Measurements from ENCODE around the gene SPATS2.
"Not testable (repeated sequence)": the region's sequence is repeated elsewhere in the genome, so short reads cannot be mapped to it uniquely, and the experiment has no call there.

SPATS2 gene

GRCh38 chr12:49436799-49437198, 69.5 kb downstream of the SPATS2 start:
- POLR2A ChIA-PET; H3K9me3 ChIP-seq (ENCODE audit: control extremely low read depth in 1 of 5, control insufficient read depth in 4 of 5, insufficient read depth in 2 of 5, low read depth in 1 of 5, low read length in 4 of 5); H3K4me1 ChIP-seq (ENCODE audit: control extremely low read depth in 1 of 4, control insufficient read depth in 4 of 4, insufficient read depth in 4 of 4, low read length in 3 of 4); H3K4me3 ChIP-seq (ENCODE audit: control insufficient read depth in 1 of 7, extremely low read depth in 1 of 7, insufficient read depth in 4 of 7, low read depth in 2 of 7, low read length in 6 of 7); DNase-seq; H3K36me3 ChIP-seq (ENCODE audit: control insufficient read depth in 4 of 4, insufficient read depth in 4 of 4, low read length in 3 of 4); H3K27me3 ChIP-seq (replicated peaks in 2 of 5; ENCODE audit: control insufficient read depth in 4 of 5, insufficient read depth in 5 of 5, low read length in 4 of 5); CTCF ChIA-PET; H3K27ac ChIP-seq (ENCODE audit: insufficient read depth in 1 of 2, low read depth in 1 of 2, low read length in 2 of 2, poor library complexity in 1 of 2, severe bottlenecking in 2 of 2): not testable (repeated sequence)
- no CpG with 5 or more reads among the region's 31 CpGs for WGBS (ENCODE audit: insufficient coverage)

GRCh38 chr12:49439042-49439441, 71.8 kb downstream of the SPATS2 start:
- Histone ChIP-seq H3K9me3 (ENCODE audit: control extremely low read depth in 1 of 5, control insufficient read depth in 4 of 5, insufficient read depth in 2 of 5, low read depth in 1 of 5, low read length in 4 of 5) (peaks cover 0 to under 1% (median 0%) of the 10 kb centered on the region in 5 experiments), H3K4me1 (ENCODE audit: control extremely low read depth in 1 of 4, control insufficient read depth in 4 of 4, insufficient read depth in 4 of 4, low read length in 3 of 4) (no peaks in the 10 kb centered on the region), H3K4me3 (ENCODE audit: control insufficient read depth in 1 of 7, extremely low read depth in 1 of 7, insufficient read depth in 4 of 7, low read depth in 2 of 7, low read length in 6 of 7) (no peak overlapping the region), H3K27ac (ENCODE audit: insufficient read depth in 1 of 2, low read depth in 1 of 2, low read length in 2 of 2, poor library complexity in 1 of 2, severe bottlenecking in 2 of 2) (no peak overlapping the region), H3K27me3 (replicated peaks in 2 of 5; ENCODE audit: control insufficient read depth in 4 of 5, insufficient read depth in 5 of 5, low read length in 4 of 5) (no peaks in the 10 kb centered on the region), H3K36me3 (ENCODE audit: control insufficient read depth in 4 of 4, insufficient read depth in 4 of 4, low read length in 3 of 4) (no peaks in the 10 kb centered on the region)
- ChIA-PET CTCF (no interaction called here), POLR2A (no interaction called here)
- 100% methylated on average over 1 of the region's 1 CpG for WGBS (ENCODE audit: insufficient coverage)
- DNase-seq: no peak

GRCh38 chr12:49440035-49440434, 72.8 kb downstream of the SPATS2 start:
- DNase-seq: no peak
- ChIA-PET CTCF (no interaction called here), POLR2A (no interaction called here)
- Histone ChIP-seq H3K4me1 (ENCODE audit: control extremely low read depth in 1 of 4, control insufficient read depth in 4 of 4, insufficient read depth in 4 of 4, low read length in 3 of 4) (no peaks in the 10 kb centered on the region), H3K27ac (ENCODE audit: insufficient read depth in 1 of 2, low read depth in 1 of 2, low read length in 2 of 2, poor library complexity in 1 of 2, severe bottlenecking in 2 of 2) (no peak overlapping the region), H3K4me3 (ENCODE audit: control insufficient read depth in 1 of 7, extremely low read depth in 1 of 7, insufficient read depth in 4 of 7, low read depth in 2 of 7, low read length in 6 of 7) (no peak overlapping the region), H3K9me3 (ENCODE audit: control extremely low read depth in 1 of 5, control insufficient read depth in 4 of 5, insufficient read depth in 2 of 5, low read depth in 1 of 5, low read length in 4 of 5) (no peaks in the 10 kb centered on the region), H3K36me3 (ENCODE audit: control insufficient read depth in 4 of 4, insufficient read depth in 4 of 4, low read length in 3 of 4) (no peaks in the 10 kb centered on the region), H3K27me3 (replicated peaks in 2 of 5; ENCODE audit: control insufficient read depth in 4 of 5, insufficient read depth in 5 of 5, low read length in 4 of 5) (no peaks in the 10 kb centered on the region)
- no CpG with 5 or more reads among the region's 2 CpGs for WGBS (ENCODE audit: insufficient coverage)

GRCh38 chr12:49442915-49443314, 75.7 kb downstream of the SPATS2 start:
- no peaks in the 10 kb centered on the region for H3K4me1 ChIP-seq (ENCODE audit: control extremely low read depth in 1 of 4, control insufficient read depth in 4 of 4, insufficient read depth in 4 of 4, low read length in 3 of 4)
- no peak overlapping the region for H3K4me3 ChIP-seq (ENCODE audit: control insufficient read depth in 1 of 7, extremely low read depth in 1 of 7, insufficient read depth in 4 of 7, low read depth in 2 of 7, low read length in 6 of 7)
- ChIA-PET POLR2A (interaction anchor here (0.6 kb wide), 1 partner anchor 83 kb away, joined by 4 read pairs; no protein-coding TSS in a partner anchor), CTCF (interaction anchor here (0.5 to 1.4 kb wide), 3 partner anchors 11 to 84 kb away, joined by 3 to 5 read pairs (median 3); no protein-coding TSS in a partner anchor)
- DNase-seq: no peak
- peaks cover 0 to 8% (median 0%) of the 10 kb centered on the region in 5 experiments for H3K9me3 ChIP-seq (ENCODE audit: control extremely low read depth in 1 of 5, control insufficient read depth in 4 of 5, insufficient read depth in 2 of 5, low read depth in 1 of 5, low read length in 4 of 5)
- no peaks in the 10 kb centered on the region for H3K36me3 ChIP-seq (ENCODE audit: control insufficient read depth in 4 of 4, insufficient read depth in 4 of 4, low read length in 3 of 4)
- no peak overlapping the region for H3K27ac ChIP-seq (ENCODE audit: insufficient read depth in 1 of 2, low read depth in 1 of 2, low read length in 2 of 2, poor library complexity in 1 of 2, severe bottlenecking in 2 of 2)
- no peaks in the 10 kb centered on the region for H3K27me3 ChIP-seq (replicated peaks in 2 of 5; ENCODE audit: control insufficient read depth in 4 of 5, insufficient read depth in 5 of 5, low read length in 4 of 5)
- WGBS (ENCODE audit: insufficient coverage): no CpG with 5 or more reads among the region's 1 CpG

- CTCF ChIA-PET: no interaction called here
- peaks cover 0 to 8% (median 0%) of the 10 kb centered on the region in 5 experiments for H3K9me3 ChIP-seq (ENCODE audit: control extremely low read depth in 1 of 5, control insufficient read depth in 4 of 5, insufficient read depth in 2 of 5, low read depth in 1 of 5, low read length in 4 of 5)
- H3K27me3 ChIP-seq (replicated peaks in 2 of 5; ENCODE audit: control insufficient read depth in 4 of 5, insufficient read depth in 5 of 5, low read length in 4 of 5): no peaks in the 10 kb centered on the region
- WGBS (ENCODE audit: insufficient coverage): 100% methylated on average over 1 of the region's 4 CpGs
- no peaks in the 10 kb centered on the region for H3K36me3 ChIP-seq (ENCODE audit: control insufficient read depth in 4 of 4, insufficient read depth in 4 of 4, low read length in 3 of 4)
- H3K4me3 ChIP-seq (ENCODE audit: control insufficient read depth in 1 of 7, extremely low read depth in 1 of 7, insufficient read depth in 4 of 7, low read depth in 2 of 7, low read length in 6 of 7): no peak overlapping the region
- H3K4me1 ChIP-seq (ENCODE audit: control extremely low read depth in 1 of 4, control insufficient read depth in 4 of 4, insufficient read depth in 4 of 4, low read length in 3 of 4): no peaks in the 10 kb centered on the region
- no peak for DNase-seq
- POLR2A ChIA-PET: no interaction called here
- H3K27ac ChIP-seq (ENCODE audit: insufficient read depth in 1 of 2, low read depth in 1 of 2, low read length in 2 of 2, poor library complexity in 1 of 2, severe bottlenecking in 2 of 2): no peak overlapping the region
Observed at GRCh38 chr12:49446571-49446970, 79.3 kb downstream of the SPATS2 start.

- CTCF ChIA-PET: no interaction called here
- Histone ChIP-seq H3K4me3 (ENCODE audit: control insufficient read depth in 1 of 7, extremely low read depth in 1 of 7, insufficient read depth in 4 of 7, low read depth in 2 of 7, low read length in 6 of 7) (no peak overlapping the region), H3K27ac (ENCODE audit: insufficient read depth in 1 of 2, low read depth in 1 of 2, low read length in 2 of 2, poor library complexity in 1 of 2, severe bottlenecking in 2 of 2) (no peak overlapping the region), H3K36me3 (ENCODE audit: control insufficient read depth in 4 of 4, insufficient read depth in 4 of 4, low read length in 3 of 4) (no peaks in the 10 kb centered on the region), H3K4me1 (ENCODE audit: control extremely low read depth in 1 of 4, control insufficient read depth in 4 of 4, insufficient read depth in 4 of 4, low read length in 3 of 4) (no peaks in the 10 kb centered on the region), H3K9me3 (ENCODE audit: control extremely low read depth in 1 of 5, control insufficient read depth in 4 of 5, insufficient read depth in 2 of 5, low read depth in 1 of 5, low read length in 4 of 5) (peaks cover 0 to 8% (median 0%) of the 10 kb centered on the region in 5 experiments), H3K27me3 (replicated peaks in 2 of 5; ENCODE audit: control insufficient read depth in 4 of 5, insufficient read depth in 5 of 5, low read length in 4 of 5) (no peaks in the 10 kb centered on the region)
- no peak for DNase-seq
- WGBS (ENCODE audit: insufficient coverage): 100% methylated on average over 1 of the region's 3 CpGs
- POLR2A ChIA-PET: no interaction called here
Observed at GRCh38 chr12:49448858-49449257, 81.6 kb downstream of the SPATS2 start.

GRCh38 chr12:49451468-49452259, 84.4 kb downstream of the SPATS2 start:
- H3K4me3 ChIP-seq (ENCODE audit: control insufficient read depth in 1 of 7, extremely low read depth in 1 of 7, insufficient read depth in 4 of 7, low read depth in 2 of 7, low read length in 6 of 7): no peak overlapping the region
- no peaks in the 10 kb centered on the region for H3K4me1 ChIP-seq (ENCODE audit: control extremely low read depth in 1 of 4, control insufficient read depth in 4 of 4, insufficient read depth in 4 of 4, low read length in 3 of 4)
- ChIA-PET CTCF (interaction anchor here (0.6 to 0.9 kb wide), 2 partner anchors 16 to 19 kb away, joined by 3 read pairs; no protein-coding TSS in a partner anchor), POLR2A (no interaction called here)
- DNase-seq: no peak
- no peak overlapping the region for H3K27ac ChIP-seq (ENCODE audit: insufficient read depth in 1 of 2, low read depth in 1 of 2, low read length in 2 of 2, poor library complexity in 1 of 2, severe bottlenecking in 2 of 2)
- peaks cover 0 to 3% (median 0%) of the 10 kb centered on the region in 5 experiments for H3K9me3 ChIP-seq (ENCODE audit: control extremely low read depth in 1 of 5, control insufficient read depth in 4 of 5, insufficient read depth in 2 of 5, low read depth in 1 of 5, low read length in 4 of 5)
- H3K27me3 ChIP-seq (replicated peaks in 2 of 5; ENCODE audit: control insufficient read depth in 4 of 5, insufficient read depth in 5 of 5, low read length in 4 of 5): no peaks in the 10 kb centered on the region
- WGBS (ENCODE audit: insufficient coverage): 100% methylated on average over 2 of the region's 3 CpGs
- H3K36me3 ChIP-seq (ENCODE audit: control insufficient read depth in 4 of 4, insufficient read depth in 4 of 4, low read length in 3 of 4): no peaks in the 10 kb centered on the region

Data from common myeloid progenitor, CD34-positive (primary cell).